RWPE1 (cell line): ENCODE results near the gene CASK.

Experiments
- CTCF ChIA-PET: fragments of 350-600 bp; sonication (Branson Sonifier 250); formaldehyde crosslinking; extraction: SDS; loops from one replicate; lab custom pipeline; 2021; lab: Yijun Ruan, JAX
- POLR2A ChIA-PET: fragments of 400-600 bp; formaldehyde crosslinking; extraction: SDS; loops from one replicate; lab custom pipeline; 2020; ENCODE audit warnings: antibody characterized with exemption; ENCODE audit not compliant: low non-redundant PET; lab: Yijun Ruan, JAX
- DNase-seq: peaks from one replicate; pipeline ENCODE4 v3.0.0; 2012; ENCODE audit warnings: low spot score
- H3K27ac ChIP-seq: fragments of 450-650 bp; 2 replicates; pipeline ENCODE4 v1.5.1; 2017
- CTCF ChIP-seq: fragments of 450-650 bp; conservative IDR thresholded peaks from 2 replicates; pipeline ENCODE4 v1.5.1; 2017; ENCODE audit warnings: low read depth, mild to moderate bottlenecking

Gene CASK

GRCh38 chrX:41522081-41522480, 401.3 kb downstream of the CASK start:
- ChIA-PET POLR2A (no interaction called here), CTCF (no interaction called here)
- H3K27ac ChIP-seq = no peak overlapping the region
- no peak for DNase-seq
- no peak for TF ChIP-seq CTCF

GRCh38 chrX:41519468-41519867, 403.9 kb downstream of the CASK start:
- ChIA-PET CTCF (no interaction called here), POLR2A (no interaction called here)
- H3K27ac ChIP-seq = no peak overlapping the region
- no peak for DNase-seq
- TF ChIP-seq CTCF = no peak

GRCh38 chrX:41518841-41519220, 404.5 kb downstream of the CASK start:
- no peak overlapping the region for H3K27ac ChIP-seq
- TF ChIP-seq CTCF = no peak
- ChIA-PET CTCF (no interaction called here), POLR2A (no interaction called here)
- DNase-seq = no peak

GRCh38 chrX:41518127-41518840, 405.1 kb downstream of the CASK start:
- no peak for DNase-seq
- CTCF ChIA-PET = no interaction called here
- POLR2A ChIA-PET = no interaction called here
- H3K27ac ChIP-seq = no peak overlapping the region
- TF ChIP-seq CTCF = no peak

GRCh38 chrX:41516999-41517765, 406.2 kb downstream of the CASK start:
- CTCF ChIA-PET = no interaction called here
- POLR2A ChIA-PET = no interaction called here

GRCh38 chrX:41516456-41516855, 406.9 kb downstream of the CASK start:
- no peak for DNase-seq
- no peak overlapping the region for H3K27ac ChIP-seq
- POLR2A ChIA-PET = no interaction called here
- TF ChIP-seq CTCF = no peak
- CTCF ChIA-PET = no interaction called here

More at GRCh38 chrX:41516999-41517765, 406.2 kb downstream of the CASK start:
- no peak overlapping the region for H3K27ac ChIP-seq
- no peak for DNase-seq
- TF ChIP-seq CTCF = no peak
